Kidney capillary endothelial cell (primary cell): ENCODE data around the gene RCOR1.

Experiments
- DNase-seq: peaks from one replicate; pipeline ENCODE4 v3.0.0-alpha.2; 2018; ENCODE audit warnings: low spot score

RCOR1 gene

GRCh38 chr14:102726191-102726949 lies 133.9 kb downstream of the RCOR1 start:
- no peak for DNase-seq

GRCh38 chr14:102727336-102728095 lies 135.1 kb downstream of the RCOR1 start:
- no peak for DNase-seq

DNA sequence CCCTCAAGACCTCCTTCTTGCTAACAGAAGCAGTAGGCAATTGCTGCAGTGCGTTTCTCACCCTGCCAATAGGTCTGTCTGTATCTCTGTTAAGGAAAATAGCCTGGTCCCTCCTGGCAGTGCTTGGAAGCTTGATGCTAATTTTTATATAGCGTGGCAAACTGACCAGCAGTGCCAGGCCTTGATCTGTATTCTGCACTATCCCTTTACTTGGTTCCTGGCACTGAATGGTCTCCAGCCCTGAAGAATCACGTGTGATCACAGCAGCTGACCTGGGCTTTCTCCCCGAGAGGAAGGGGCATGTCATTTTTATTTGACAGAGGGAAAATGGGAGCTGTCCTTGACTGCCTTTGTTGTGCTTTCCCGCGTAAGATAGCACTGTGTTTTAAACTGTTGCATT lies 136.1 kb downstream of the RCOR1 start:
- no peak for DNase-seq

DNA sequence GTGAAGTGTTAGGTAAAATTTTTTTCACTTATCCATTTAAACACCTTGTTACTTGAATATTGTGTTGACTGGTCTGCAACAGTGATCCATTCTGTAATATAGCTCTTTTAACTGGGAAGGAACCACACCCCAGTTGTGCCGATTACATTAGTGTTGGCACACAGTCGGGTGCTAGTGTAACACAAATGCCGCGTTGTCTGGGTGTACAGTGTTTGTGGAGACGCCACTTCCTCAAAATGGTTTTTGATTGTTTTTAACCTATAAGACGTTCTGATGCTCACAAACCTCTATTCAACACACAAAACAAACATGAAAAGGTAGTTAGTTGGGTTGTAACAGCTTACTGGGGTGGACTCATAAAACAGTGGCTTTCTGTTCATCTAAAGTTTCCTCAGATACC lies 136.8 kb downstream of the RCOR1 start:
- no peak for DNase-seq

DNA sequence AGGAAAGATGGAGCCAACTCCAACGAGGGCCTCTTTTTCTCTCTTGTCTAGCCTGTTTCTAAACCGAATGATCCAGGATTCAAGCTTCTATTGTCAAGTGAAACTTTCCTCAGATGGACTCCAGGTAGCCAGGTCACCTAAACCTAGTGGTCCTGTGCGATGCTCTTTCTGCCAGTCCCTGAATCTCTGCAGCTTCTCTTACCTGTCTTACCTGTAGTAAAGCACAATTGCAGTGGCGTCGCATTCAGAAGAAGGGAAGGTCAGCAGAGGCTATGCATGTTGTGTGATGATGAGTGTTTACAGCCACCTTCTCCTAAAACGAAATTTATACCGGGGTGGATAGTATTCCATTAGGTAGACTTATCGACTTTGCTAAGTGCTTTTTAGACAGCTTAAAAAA lies 137.4 kb downstream of the RCOR1 start:
- no peak for DNase-seq

DNA sequence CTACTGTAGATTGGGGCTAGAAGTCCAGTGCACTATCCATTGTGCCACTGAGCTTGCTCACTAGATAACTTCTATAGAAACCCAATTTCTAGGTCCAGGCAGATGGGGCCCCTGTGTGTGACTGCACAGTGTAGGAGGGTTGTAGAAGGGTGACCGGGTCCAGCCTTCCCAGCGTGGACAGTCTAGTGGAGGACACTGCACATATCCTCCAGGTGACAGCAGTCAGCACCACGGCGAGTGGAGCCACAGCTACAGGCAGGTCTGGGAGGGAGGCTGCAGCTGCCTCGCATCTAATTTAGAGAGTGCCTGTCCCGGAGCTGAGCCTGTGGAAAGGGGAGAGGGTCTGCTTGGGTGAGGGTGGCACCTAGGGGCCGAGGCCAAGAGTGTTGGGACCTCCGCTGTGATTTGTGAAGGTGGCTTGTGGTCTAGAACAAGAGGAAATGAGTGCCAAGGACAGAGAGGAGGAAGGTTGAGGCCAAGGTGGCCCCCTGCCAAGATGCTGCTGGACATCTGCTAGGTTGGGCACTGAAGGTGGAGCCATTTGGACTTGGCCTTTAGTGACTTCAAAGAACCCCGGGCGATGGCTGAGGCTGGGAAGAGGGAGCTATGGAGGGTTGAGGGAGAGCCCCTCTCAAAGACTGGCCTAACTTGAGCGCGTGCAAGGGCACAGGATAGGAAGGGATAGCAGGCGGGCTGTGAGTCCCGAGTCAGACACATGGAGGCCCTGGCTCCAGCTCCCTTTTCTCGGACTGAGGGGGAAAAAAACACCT lies 138.8 kb downstream of the RCOR1 start:
- DNase-seq = no peak

GRCh38 chr14:102731871-102732800 lies 139.7 kb downstream of the RCOR1 start:
- DNase-seq = no peak

- DNase-seq = no peak
Observed at GRCh38 chr14:102732924-102733323, 140.5 kb downstream of the RCOR1 start.

- DNase-seq = no peak
Observed at GRCh38 chr14:102733326-102733725, 140.9 kb downstream of the RCOR1 start.

DNA sequence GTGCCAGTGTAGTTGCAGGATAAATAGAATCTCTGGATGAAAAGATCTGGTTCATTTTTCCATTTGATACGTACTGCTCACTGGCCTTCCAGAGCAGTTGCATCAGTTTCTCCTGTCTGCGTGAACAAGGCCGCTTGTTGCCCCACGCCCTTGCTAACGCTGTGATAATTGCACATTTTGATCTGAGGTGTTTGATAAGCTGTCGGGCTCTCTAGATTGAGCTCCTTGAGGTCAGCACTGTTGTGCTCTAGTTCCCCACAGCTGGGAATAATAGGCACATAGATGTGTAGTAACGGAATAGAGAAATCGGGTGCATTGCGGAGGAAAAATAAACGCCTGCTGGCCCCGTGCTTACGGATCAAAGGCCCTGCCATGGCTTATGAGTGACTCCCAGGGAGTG lies 142.0 kb downstream of the RCOR1 start:
- DNase-seq = no peak

DNA sequence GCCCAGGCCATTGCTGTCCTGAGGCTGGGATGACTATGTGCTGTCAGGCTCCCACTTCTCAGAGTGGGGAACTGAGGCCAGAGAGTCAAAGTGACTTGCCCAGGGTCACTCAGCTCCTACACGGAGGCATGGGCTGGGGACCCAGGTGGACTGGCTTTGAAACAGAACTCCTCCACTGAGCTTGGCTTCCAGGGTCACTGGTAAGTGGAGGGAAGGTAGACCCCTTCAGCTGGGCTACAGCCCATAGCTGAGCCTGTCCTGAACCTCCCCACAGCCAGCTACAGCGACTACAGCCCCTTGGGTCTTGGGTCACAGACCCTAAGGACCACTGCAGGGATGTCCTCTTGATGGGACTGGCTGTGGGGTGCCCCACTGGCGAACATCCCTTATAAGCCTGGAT lies 144.5 kb downstream of the RCOR1 start:
- DNase-seq = no peak

GRCh38 chr14:102737402-102738372 lies 145.2 kb downstream of the RCOR1 start:
- DNase-seq = no peak

- no peak for DNase-seq
Observed at GRCh38 chr14:102738373-102739189, 146.1 kb downstream of the RCOR1 start.

- DNase-seq = no peak
Observed at GRCh38 chr14:102739190-102739469, 146.7 kb downstream of the RCOR1 start.

GRCh38 chr14:102746634-102747438 lies 154.4 kb downstream of the RCOR1 start:
- no peak for DNase-seq

- no peak for DNase-seq
Observed at GRCh38 chr14:102748806-102749205, 156.4 kb downstream of the RCOR1 start.

DNA sequence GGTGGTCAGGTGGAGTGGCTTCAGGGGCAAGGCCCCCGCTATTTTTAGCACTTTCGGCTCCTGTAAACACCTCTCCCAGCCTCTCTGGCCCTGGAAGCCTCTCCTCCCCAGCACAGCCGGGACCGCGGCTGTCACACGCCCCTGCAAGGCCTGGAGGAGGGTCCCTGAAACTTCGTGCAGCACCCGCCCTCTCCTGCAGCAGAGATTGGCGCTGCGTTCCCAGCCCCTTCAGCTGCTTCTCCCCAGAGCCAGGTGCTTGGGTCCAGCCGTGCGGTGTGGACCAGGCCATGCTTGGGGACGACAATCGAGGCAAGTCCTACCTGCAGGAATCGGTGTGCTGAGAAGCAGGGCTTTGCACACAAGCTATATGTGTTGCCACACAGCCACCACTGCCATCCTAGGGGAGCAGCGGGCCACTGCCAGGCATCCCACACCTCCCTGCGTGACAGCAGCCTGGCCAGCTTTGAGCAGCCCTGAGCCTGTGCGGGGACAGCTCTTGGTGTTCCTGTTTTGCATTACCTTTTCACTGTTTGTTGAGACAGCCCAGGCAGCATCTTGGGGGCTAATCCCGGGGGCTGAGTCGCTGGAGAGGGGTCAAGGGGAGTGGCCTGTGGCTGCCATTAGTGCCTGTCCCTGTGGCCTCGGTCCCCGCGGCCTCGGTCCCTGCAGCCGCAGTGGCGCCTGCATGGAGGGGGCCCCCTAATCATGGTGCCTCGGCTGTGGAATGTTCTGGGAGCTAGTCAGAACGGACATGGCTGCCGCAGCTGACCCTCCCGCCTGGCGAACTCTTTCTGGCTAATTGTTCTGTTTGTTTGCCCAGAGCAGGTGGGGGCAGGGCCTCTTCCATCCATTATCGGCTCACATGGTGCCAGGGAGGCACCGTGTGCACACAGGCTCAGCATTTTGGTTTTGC lies 157.2 kb downstream of the RCOR1 start:
- DNase-seq = no peak

- DNase-seq = no peak
Observed at GRCh38 chr14:102750376-102750775, 157.9 kb downstream of the RCOR1 start.
